Osteoblast (primary cell): ENCODE measurements around the gene HNRNPL. TPM values are rescaled to one million over a fixed set of nuclear protein-coding genes. Genes with fewer than 3 reads are reported as not detected.

Experiments
- DNase-seq: peaks from one replicate; pipeline ENCODE4 v3.0.0; 2011; ENCODE audit warnings: low spot score, mixed read lengths; ENCODE audit not compliant: insufficient read length; ENCODE audit errors: missing footprints
- H2AFZ ChIP-seq: 2 replicates; pipeline ENCODE4 v1.6.0; 2011; ENCODE audit warnings: mild to moderate bottlenecking, low read length
- H3K27ac ChIP-seq: 2 replicates; pipeline ENCODE4 v1.5.1; 2011; ENCODE audit warnings: mild to moderate bottlenecking, low read depth, low read length, moderate library complexity
- H3K27me3 ChIP-seq: 2 replicates; pipeline ENCODE4 v1.6.0; 2012; ENCODE audit warnings: mild to moderate bottlenecking, control low read depth, inconsistent platforms, low read length, moderate library complexity; ENCODE audit not compliant: insufficient read depth
- H3K36me3 ChIP-seq: 2 replicates; pipeline ENCODE4 v1.5.1; 2011; ENCODE audit warnings: mild to moderate bottlenecking, low read length, control low read depth, moderate library complexity; ENCODE audit not compliant: insufficient read depth
- H3K4me1 ChIP-seq: 2 replicates; pipeline ENCODE4 v1.5.1; 2011; ENCODE audit warnings: mild to moderate bottlenecking, low read length, control low read depth, moderate library complexity; ENCODE audit not compliant: insufficient read depth
- H3K4me2 ChIP-seq: 2 replicates; pipeline ENCODE4 v1.6.0; 2011; ENCODE audit warnings: mild to moderate bottlenecking, low read length; ENCODE audit not compliant: insufficient read depth
- H3K4me3 ChIP-seq: fragments of 200-600 bp; sonication (generic); 3 replicates; pipeline ENCODE4 v1.5.1; 2012; ENCODE audit warnings: mild to moderate bottlenecking, low read length, inconsistent platforms; ENCODE audit not compliant: insufficient read depth
- H3K79me2 ChIP-seq: 2 replicates; pipeline ENCODE4 v1.6.0; 2012; ENCODE audit warnings: mild to moderate bottlenecking, low read length, control low read depth, inconsistent platforms; ENCODE audit not compliant: insufficient read depth
- H3K9me3 ChIP-seq: 2 replicates; pipeline ENCODE4 v1.5.1; 2011; ENCODE audit warnings: low read depth, low read length, control low read depth
- H4K20me1 ChIP-seq: 2 replicates; pipeline ENCODE4 v1.6.0; 2012; ENCODE audit warnings: mild to moderate bottlenecking, low read length, control low read depth; ENCODE audit not compliant: insufficient read depth
- total RNA-seq: library from RNA; depleted of rRNA; stranded (reverse); fragments of >200 nt; gene quantifications from 2 replicates; pipeline ENCODE4 v1.2.3, GENCODE V29; 2012
- TF ChIP-seq, protein P1 (sequence below): IDR thresholded peaks from 2 replicates; pipeline ENCODE4 v1.5.1; 2011; ENCODE audit warnings: mild to moderate bottlenecking, low read depth, low read length, moderate library complexity; ENCODE audit errors: extremely low read depth

Gene HNRNPL
- total RNA-seq, 1 donor, result 188 TPM

GRCh38 chr19:38843175-38843758 is 6.5 kb downstream of the HNRNPL start:
- no peak overlapping the region for H3K4me3 ChIP-seq
- H3K27ac ChIP-seq, result no peak overlapping the region
- H3K27me3 ChIP-seq, result no peaks in the 10 kb centered on the region
- no peak for DNase-seq
- no peak overlapping the region for H2AFZ ChIP-seq
- peaks cover 8% of the 10 kb centered on the region for H3K4me1 ChIP-seq
- TF ChIP-seq, protein P1, sequence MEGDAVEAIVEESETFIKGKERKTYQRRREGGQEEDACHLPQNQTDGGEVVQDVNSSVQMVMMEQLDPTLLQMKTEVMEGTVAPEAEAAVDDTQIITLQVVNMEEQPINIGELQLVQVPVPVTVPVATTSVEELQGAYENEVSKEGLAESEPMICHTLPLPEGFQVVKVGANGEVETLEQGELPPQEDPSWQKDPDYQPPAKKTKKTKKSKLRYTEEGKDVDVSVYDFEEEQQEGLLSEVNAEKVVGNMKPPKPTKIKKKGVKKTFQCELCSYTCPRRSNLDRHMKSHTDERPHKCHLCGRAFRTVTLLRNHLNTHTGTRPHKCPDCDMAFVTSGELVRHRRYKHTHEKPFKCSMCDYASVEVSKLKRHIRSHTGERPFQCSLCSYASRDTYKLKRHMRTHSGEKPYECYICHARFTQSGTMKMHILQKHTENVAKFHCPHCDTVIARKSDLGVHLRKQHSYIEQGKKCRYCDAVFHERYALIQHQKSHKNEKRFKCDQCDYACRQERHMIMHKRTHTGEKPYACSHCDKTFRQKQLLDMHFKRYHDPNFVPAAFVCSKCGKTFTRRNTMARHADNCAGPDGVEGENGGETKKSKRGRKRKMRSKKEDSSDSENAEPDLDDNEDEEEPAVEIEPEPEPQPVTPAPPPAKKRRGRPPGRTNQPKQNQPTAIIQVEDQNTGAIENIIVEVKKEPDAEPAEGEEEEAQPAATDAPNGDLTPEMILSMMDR, result no peak
- peaks cover 98% of the 10 kb centered on the region for H3K36me3 ChIP-seq
- H3K79me2 ChIP-seq, result peaks cover 91% of the 10 kb centered on the region
- peaks cover 87% of the 10 kb centered on the region for H4K20me1 ChIP-seq
- no peak overlapping the region for H3K4me2 ChIP-seq
- H3K9me3 ChIP-seq, result no peaks in the 10 kb centered on the region

- peaks cover 87% of the 10 kb centered on the region for H4K20me1 ChIP-seq
- no peak overlapping the region for H3K27ac ChIP-seq
- H3K4me1 ChIP-seq, result peaks cover 1% of the 10 kb centered on the region
- H2AFZ ChIP-seq, result no peak overlapping the region
- H3K36me3 ChIP-seq, result peaks cover 98% of the 10 kb centered on the region
- no peak overlapping the region for H3K4me2 ChIP-seq
- TF ChIP-seq, protein P1, result no peak
- DNase-seq, result no peak
- H3K9me3 ChIP-seq, result no peaks in the 10 kb centered on the region
- H3K4me3 ChIP-seq, result no peak overlapping the region
- no peaks in the 10 kb centered on the region for H3K27me3 ChIP-seq
- H3K79me2 ChIP-seq, result peaks cover 85% of the 10 kb centered on the region
Observed at GRCh38 chr19:38842439-38843174, 7.2 kb downstream of the HNRNPL start.

DNA sequence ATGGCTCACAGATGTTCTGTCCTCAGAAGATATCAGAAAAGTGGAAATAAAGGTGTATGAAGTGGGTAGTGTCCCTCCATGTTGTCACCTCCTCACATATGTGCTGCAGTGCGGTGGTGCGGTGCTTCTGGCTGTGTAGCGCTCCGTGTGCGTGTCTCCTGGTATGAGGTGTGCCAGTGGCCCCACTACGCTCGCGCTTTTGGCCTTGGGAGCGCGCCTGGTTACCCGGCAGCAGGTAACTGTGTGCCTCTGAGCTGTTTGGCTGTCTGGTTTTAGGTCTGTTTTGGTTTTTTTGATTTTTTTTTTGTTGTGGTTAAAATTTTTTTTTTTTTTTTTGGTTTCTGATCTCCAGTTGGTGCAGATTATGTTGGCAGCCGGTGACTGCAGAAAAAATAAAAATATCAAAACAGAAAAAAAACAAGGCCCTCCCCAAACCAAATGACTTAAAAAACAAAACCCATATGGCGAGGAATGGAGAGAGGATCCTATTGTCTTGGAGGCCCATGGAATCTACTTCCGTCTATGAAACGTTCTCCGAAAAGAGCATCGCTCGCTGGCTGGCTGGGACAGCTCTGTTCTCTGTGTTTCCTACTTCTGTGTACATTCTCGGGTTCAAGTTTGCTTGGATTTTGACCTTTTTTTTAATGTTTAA is 7.9 kb downstream of the HNRNPL start:
- H3K36me3 ChIP-seq, result peaks cover 98% of the 10 kb centered on the region
- no peaks in the 10 kb centered on the region for H3K4me1 ChIP-seq
- H3K4me3 ChIP-seq, result no peak overlapping the region
- TF ChIP-seq, protein P1, result no peak
- no peak overlapping the region for H3K4me2 ChIP-seq
- no peak overlapping the region for H2AFZ ChIP-seq
- H3K9me3 ChIP-seq, result no peaks in the 10 kb centered on the region
- H4K20me1 ChIP-seq, result peaks cover 86% of the 10 kb centered on the region
- peaks cover 78% of the 10 kb centered on the region for H3K79me2 ChIP-seq
- peak; percentile 50 for DNase-seq
- H3K27me3 ChIP-seq, result no peaks in the 10 kb centered on the region
- no peak overlapping the region for H3K27ac ChIP-seq

DNA sequence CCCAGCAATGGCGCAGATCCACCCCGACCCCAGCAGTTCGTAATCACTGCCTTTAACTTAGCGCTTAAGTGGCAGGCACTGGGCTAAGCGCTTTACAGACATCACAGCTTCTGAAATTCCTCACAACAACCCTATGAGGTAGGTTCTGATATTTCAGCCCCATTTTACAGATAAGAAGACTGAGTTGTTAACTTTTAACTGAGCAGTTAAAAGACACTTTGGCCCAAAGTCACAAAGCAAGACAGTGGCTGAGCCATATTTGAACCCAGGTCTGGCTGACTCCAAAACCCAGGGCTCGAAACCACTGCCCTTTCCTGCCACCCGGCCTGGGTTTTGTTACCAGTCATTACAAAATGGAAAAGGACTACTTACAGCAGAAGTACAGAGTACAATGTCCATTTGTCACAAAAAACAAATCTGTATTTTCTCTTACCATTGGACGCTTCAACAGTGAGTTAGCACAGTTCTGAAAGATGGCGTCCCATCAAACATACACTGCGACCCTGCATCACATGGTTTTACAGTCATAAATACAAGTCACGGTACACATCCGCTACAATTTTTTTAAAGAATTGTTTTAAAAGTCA is 8.5 kb downstream of the HNRNPL start:
- no peak for DNase-seq
- peaks cover 98% of the 10 kb centered on the region for H3K36me3 ChIP-seq
- TF ChIP-seq, protein P1, result no peak
- no peak overlapping the region for H3K4me2 ChIP-seq
- no peaks in the 10 kb centered on the region for H3K4me1 ChIP-seq
- peaks cover 71% of the 10 kb centered on the region for H3K79me2 ChIP-seq
- peaks cover 84% of the 10 kb centered on the region for H4K20me1 ChIP-seq
- no peaks in the 10 kb centered on the region for H3K9me3 ChIP-seq
- H2AFZ ChIP-seq, result no peak overlapping the region
- no peak overlapping the region for H3K4me3 ChIP-seq
- no peaks in the 10 kb centered on the region for H3K27me3 ChIP-seq
- no peak overlapping the region for H3K27ac ChIP-seq
